Smooth muscle cell (in vitro differentiated cells): ENCODE data around the gene SAE1. TPM values are rescaled to one million over a fixed set of nuclear protein-coding genes. Genes with fewer than 3 reads are reported as not detected.

Source experiments
- DNase-seq: peaks from one replicate; lab custom pipeline; 2025; ENCODE audit not compliant: unreplicated experiment; lab: John Stamatoyannopoulos, UW
- H2AFZ ChIP-seq: fragments of 200-600 bp; sonication (generic); 2 replicates; pipeline ENCODE4 v1.6.0; 2016; ENCODE audit warnings: antibody characterized with exemption, low read depth, mild to moderate bottlenecking
- H3F3A ChIP-seq: fragments of 200-600 bp; sonication (generic); 2 replicates; pipeline ENCODE4 v1.6.0; 2017; ENCODE audit warnings: antibody characterized with exemption, low read depth
- H3K27ac ChIP-seq: fragments of 200-600 bp; sonication (generic); 2 replicates; pipeline ENCODE4 v1.5.1; 2016; ENCODE audit warnings: low read depth, mild to moderate bottlenecking
- H3K27me3 ChIP-seq: fragments of 200-600 bp; sonication (generic); 2 replicates; pipeline ENCODE4 v1.6.1; 2016; ENCODE audit warnings: low read depth, mild to moderate bottlenecking
- H3K36me3 ChIP-seq: fragments of 200-600 bp; sonication (generic); 2 replicates; pipeline ENCODE4 v1.5.1; 2016; ENCODE audit warnings: low read depth
- H3K4me1 ChIP-seq: fragments of 200-600 bp; sonication (generic); 2 replicates; pipeline ENCODE4 v1.5.1; 2016; ENCODE audit warnings: low read depth
- H3K4me2 ChIP-seq: fragments of 200-600 bp; sonication (generic); 2 replicates; pipeline ENCODE4 v1.6.0; 2016; ENCODE audit warnings: mild to moderate bottlenecking
- H3K4me3 ChIP-seq: fragments of 200-600 bp; sonication (generic); 2 replicates; pipeline ENCODE4 v1.5.1; 2016; ENCODE audit warnings: mild to moderate bottlenecking
- H3K79me2 ChIP-seq: fragments of 200-600 bp; sonication (generic); 2 replicates; pipeline ENCODE4 v1.6.0; 2016; ENCODE audit warnings: low read depth, mild to moderate bottlenecking
- H3K9ac ChIP-seq: fragments of 200-600 bp; sonication (generic); 2 replicates; pipeline ENCODE4 v1.6.0; 2016; ENCODE audit warnings: low read depth
- H3K9me3 ChIP-seq: fragments of 200-600 bp; sonication (generic); replicated peaks from 2 replicates; pipeline ENCODE4 v1.5.1; 2016; ENCODE audit warnings: low read depth
- H4K20me1 ChIP-seq: fragments of 200-600 bp; sonication (generic); 2 replicates; pipeline ENCODE4 v1.6.0; 2016; ENCODE audit warnings: low read depth
- CTCF ChIP-seq: fragments of 200-600 bp; sonication (generic); IDR thresholded peaks from 2 replicates; pipeline ENCODE4 v1.5.1; 2017; ENCODE audit warnings: borderline replicate concordance, mild to moderate bottlenecking, antibody characterized with exemption; ENCODE audit not compliant: insufficient read depth, poor library complexity, severe bottlenecking
- WGBS: methylation state at CpG from one replicate; pipeline ENCODE4 v1.1.7; 2016; ENCODE audit warnings: low lambda C conversion rate; 5-methylcytosine and 5-hydroxymethylcytosine counted together
- polyA plus RNA-seq: library from polyadenylated mRNA; unstranded; fragments of >200 nt; fragmentation: Nextera tagmentation; extraction: Ambion mirVana; gene quantifications from 2 replicates; pipeline ENCODE4 v1.2.1, GENCODE V29; 2016
- total RNA-seq: library from RNA; depleted of rRNA; stranded (reverse); fragments of >200 nt; gene quantifications from 2 replicates; pipeline ENCODE4 v1.2.3, GENCODE V29; 2014

Gene SAE1
- total and polyA plus RNA-seq, 2 experiments from 2014 or later = 65.9 to 89.4 TPM

- Histone ChIP-seq H4K20me1 (peaks cover 71% of the 10 kb centered on the region), H3K9ac (peak overlapping the region; percentile 47), H2AFZ (no peak overlapping the region), H3K4me2 (no peak overlapping the region), H3K36me3 (no peaks in the 10 kb centered on the region), H3K4me3 (no peak overlapping the region), H3F3A (no peaks in the 10 kb centered on the region), H3K4me1 (peaks cover 8% of the 10 kb centered on the region), H3K9me3 (no peaks in the 10 kb centered on the region), H3K27ac (peak overlapping the region; percentile 46), H3K27me3 (no peaks in the 10 kb centered on the region), H3K79me2 (peaks cover 68% of the 10 kb centered on the region)
- no peak for TF ChIP-seq CTCF
- WGBS = 90% methylated on average over 9 of the region's 9 CpGs
- DNase-seq = no peak
These were observed 35.0 kb upstream of the SAE1 start for GRCh38 chr19:47095476-47096099.

DNA sequence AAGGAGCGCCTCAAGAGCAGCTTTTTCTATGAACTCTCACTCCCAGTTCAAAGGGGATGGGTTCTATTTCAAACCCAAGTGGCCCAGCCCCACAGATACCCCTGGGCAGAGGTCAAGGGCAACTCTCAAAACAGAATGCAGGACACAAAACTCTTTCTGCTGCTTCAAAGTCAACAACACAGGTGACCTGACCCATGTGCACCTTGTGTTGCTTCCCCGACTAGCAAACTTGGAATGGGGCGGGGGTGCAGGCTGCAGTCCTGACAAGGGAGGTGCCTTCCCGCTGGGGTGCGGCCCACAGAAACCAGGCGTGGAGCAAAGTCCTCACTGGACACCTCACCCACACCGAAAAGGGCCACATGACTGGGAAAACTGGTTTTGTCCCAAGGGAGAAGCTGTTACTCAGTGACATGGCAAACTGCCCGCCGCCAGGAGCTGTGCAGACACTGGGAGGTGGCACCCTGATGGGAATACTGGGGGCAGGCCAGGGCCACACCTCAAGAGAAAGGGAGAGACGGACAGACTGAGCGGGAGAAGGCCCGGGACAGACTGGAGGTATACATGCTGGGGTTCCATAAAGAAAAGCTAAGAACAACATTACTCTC is 34.4 kb upstream of the SAE1 start:
- Histone ChIP-seq H3F3A (no peaks in the 10 kb centered on the region), H3K36me3 (no peaks in the 10 kb centered on the region), H3K27ac (peak overlapping the region; percentile 46), H2AFZ (no peak overlapping the region), H3K4me2 (no peak overlapping the region), H4K20me1 (peaks cover 71% of the 10 kb centered on the region), H3K9me3 (no peaks in the 10 kb centered on the region), H3K4me1 (peaks cover 8% of the 10 kb centered on the region), H3K4me3 (no peak overlapping the region), H3K79me2 (peaks cover 74% of the 10 kb centered on the region), H3K27me3 (no peaks in the 10 kb centered on the region), H3K9ac (peak overlapping the region; percentile 47)
- no peak for DNase-seq
- WGBS = 90% methylated on average over 12 of the region's 12 CpGs
- TF ChIP-seq CTCF = no peak

GRCh38 chr19:47096721-47097120 is 33.9 kb upstream of the SAE1 start:
- H3K79me2 ChIP-seq = peaks cover 80% of the 10 kb centered on the region
- DNase-seq = no peak
- TF ChIP-seq CTCF = no peak
- H3K27me3 ChIP-seq = no peaks in the 10 kb centered on the region
- no peak overlapping the region for H3K4me3 ChIP-seq
- 97% methylated on average over 9 of the region's 9 CpGs for WGBS
- H3K36me3 ChIP-seq = no peaks in the 10 kb centered on the region
- H3K4me2 ChIP-seq = no peak overlapping the region
- no peaks in the 10 kb centered on the region for H3F3A ChIP-seq
- H3K9me3 ChIP-seq = no peaks in the 10 kb centered on the region
- peak overlapping the region; percentile 46 for H3K27ac ChIP-seq
- H3K9ac ChIP-seq = no peak overlapping the region
- H4K20me1 ChIP-seq = peaks cover 76% of the 10 kb centered on the region
- peaks cover 8% of the 10 kb centered on the region for H3K4me1 ChIP-seq
- H2AFZ ChIP-seq = no peak overlapping the region
